Epithelial cell of proximal tubule (primary cell): ENCODE measurements around the gene FOXN4. TPM values are rescaled to one million over a fixed set of nuclear protein-coding genes. Genes with fewer than 3 reads are reported as not detected.

Experiments
- DNase-seq: peaks from one replicate; pipeline ENCODE4 v3.0.0-alpha.2; 2011; ENCODE audit warnings: low read depth
- H3K4me3 ChIP-seq: 2 replicates; pipeline ENCODE4 v1.5.1; 2011; ENCODE audit warnings: low read depth, mild to moderate bottlenecking, low read length
- CTCF ChIP-seq: conservative IDR thresholded peaks from 2 replicates; pipeline ENCODE4 v1.5.1; 2012; ENCODE audit warnings: low read depth, mild to moderate bottlenecking, low read length
- total RNA-seq: library from RNA; depleted of rRNA; stranded (reverse); fragments of >200 nt; gene quantifications from 2 replicates; pipeline ENCODE4 v1.2.3, GENCODE V29; 2015

FOXN4 gene
- total RNA-seq, 1 donor from 2014 or later, result not detected

GRCh38 chr12:109346920-109347319 is 37.8 kb upstream of the FOXN4 start:
- H3K4me3 ChIP-seq, result no peak overlapping the region
- no peak for DNase-seq
- TF ChIP-seq CTCF, result peak; percentile 26

GRCh38 chr12:109345428-109345827 is 36.3 kb upstream of the FOXN4 start:
- H3K4me3 ChIP-seq, result no peak overlapping the region
- TF ChIP-seq CTCF, result no peak
- no peak for DNase-seq

GRCh38 chr12:109343677-109344076 is 34.6 kb upstream of the FOXN4 start:
- no peak overlapping the region for H3K4me3 ChIP-seq
- no peak for TF ChIP-seq CTCF
- DNase-seq, result peak; percentile 1

GRCh38 chr12:109336593-109336992 is 27.5 kb upstream of the FOXN4 start:
- TF ChIP-seq CTCF, result no peak
- DNase-seq, result no peak
- H3K4me3 ChIP-seq, result no peak overlapping the region

- DNase-seq, result no peak
- TF ChIP-seq CTCF, result no peak
These were observed 25.8 kb upstream of the FOXN4 start for GRCh38 chr12:109334887-109335286.

GRCh38 chr12:109331301-109331952 is 22.3 kb upstream of the FOXN4 start:
- no peak overlapping the region for H3K4me3 ChIP-seq
- no peak for TF ChIP-seq CTCF
- no peak for DNase-seq

More at GRCh38 chr12:109334887-109335286, 25.8 kb upstream of the FOXN4 start:
- no peak overlapping the region for H3K4me3 ChIP-seq
